HepG2 (cell line): ENCODE measurements around the gene TXNL4A.

Experiments used
- CTCF ChIP-seq: sonication (generic); formaldehyde crosslinking; IDR thresholded peaks from 2 replicates; pipeline ENCODE4 v1.5.0; 2020; ENCODE audit warnings: mild to moderate bottlenecking, missing genetic modification reagents, moderate library complexity
- HES4 ChIP-seq: sonication (generic); formaldehyde crosslinking; IDR thresholded peaks from 2 replicates; pipeline ENCODE4 v1.9.0; 2021; ENCODE audit warnings: mild to moderate bottlenecking, missing genetic modification reagents, borderline replicate concordance
- THYN1 ChIP-seq: sonication (generic); formaldehyde crosslinking; IDR thresholded peaks from 2 replicates; pipeline ENCODE4 v1.8.1; 2023; ENCODE audit warnings: low read depth, mild to moderate bottlenecking, moderate library complexity, missing genetic modification reagents, borderline replicate concordance
- ZBTB21 ChIP-seq: sonication (generic); formaldehyde crosslinking; IDR thresholded peaks from 2 replicates; pipeline ENCODE4 v1.4.0; 2020; ENCODE audit warnings: missing genetic modification reagents
- ZUFSP ChIP-seq: sonication (generic); formaldehyde crosslinking; IDR thresholded peaks from 2 replicates; pipeline ENCODE4 v1.9.0; 2021; ENCODE audit warnings: missing genetic modification reagents, mild to moderate bottlenecking, borderline replicate concordance

GRCh38 chr18:79971211-79971952 lies 17.0 kb downstream of the TXNL4A start:
- no peak for TF ChIP-seq ZBTB21 (CRISPR knock-in tag)
- no peak for TF ChIP-seq CTCF
- no peak for TF ChIP-seq HES4 (CRISPR knock-in tag)
- no peak for TF ChIP-seq THYN1 (CRISPR knock-in tag)
- TF ChIP-seq ZUFSP = no peak
